ENCODE measurements around the gene ZNF860.
"Not testable (repeated sequence)": the region's sequence is repeated elsewhere in the genome, so short reads cannot be mapped to it uniquely, and the experiment has no call there.

Gene ZNF860

GRCh38 chr3:31979001-31979697 lies 2.4 kb upstream of the ZNF860 start:
- H3K4me3 ChIP-seq (ENCODE audit: low read depth, low read length) = no peak overlapping the region
- TF ChIP-seq POLR2A (IDR thresholded peaks at IDR 0.05; ENCODE audit: extremely low read depth, insufficient read length) (no peak), MYC (IDR thresholded peaks at IDR 0.05; ENCODE audit: low read depth, low read length) (no peak), CTCF (IDR thresholded peaks at IDR 0.05; ENCODE audit: low read depth, low read length) (no peak), MAX (IDR thresholded peaks at IDR 0.05; ENCODE audit: low read depth, low read length) (no peak)
- no peak for DNase-seq (ENCODE audit: low read depth)

GRCh38 chr3:31980530-31981205 lies 882 bp upstream of the ZNF860 start:
- TF ChIP-seq MYC (IDR thresholded peaks at IDR 0.05; ENCODE audit: low read depth, low read length) (no peak), CTCF (IDR thresholded peaks at IDR 0.05; ENCODE audit: low read depth, low read length) (no peak), POLR2A (IDR thresholded peaks at IDR 0.05; ENCODE audit: extremely low read depth, insufficient read length) (no peak), MAX (IDR thresholded peaks at IDR 0.05; ENCODE audit: low read depth, low read length) (no peak)
- no peak overlapping the region for H3K4me3 ChIP-seq (ENCODE audit: low read depth, low read length)
- DNase-seq (ENCODE audit: low read depth) = peak; percentile 50

- DNase-seq (ENCODE audit: low read depth) = no peak
- TF ChIP-seq POLR2A (IDR thresholded peaks at IDR 0.05; ENCODE audit: extremely low read depth, insufficient read length) (no peak), MAX (IDR thresholded peaks at IDR 0.05; ENCODE audit: low read depth, low read length) (no peak), CTCF (IDR thresholded peaks at IDR 0.05; ENCODE audit: low read depth, low read length) (no peak), MYC (IDR thresholded peaks at IDR 0.05; ENCODE audit: low read depth, low read length) (no peak)
- H3K4me3 ChIP-seq (ENCODE audit: low read depth, low read length) = no peak overlapping the region
These were observed 2.8 kb downstream of the ZNF860 start for GRCh38 chr3:31984321-31984720.

GRCh38 chr3:31985831-31986230 lies 4.3 kb downstream of the ZNF860 start:
- no peak overlapping the region for H3K4me3 ChIP-seq (ENCODE audit: low read depth, low read length)
- no peak for DNase-seq (ENCODE audit: low read depth)
- TF ChIP-seq MYC (IDR thresholded peaks at IDR 0.05; ENCODE audit: low read depth, low read length) = no peak

GRCh38 chr3:31988271-31988670 lies 6.7 kb downstream of the ZNF860 start:
- no peak for TF ChIP-seq POLR2A (IDR thresholded peaks at IDR 0.05; ENCODE audit: extremely low read depth, insufficient read length)
- no peak for TF ChIP-seq MAX (IDR thresholded peaks at IDR 0.05; ENCODE audit: low read depth, low read length)
- no peak for TF ChIP-seq CTCF (IDR thresholded peaks at IDR 0.05; ENCODE audit: low read depth, low read length)
- TF ChIP-seq MYC (IDR thresholded peaks at IDR 0.05; ENCODE audit: low read depth, low read length) = no peak
- no peak overlapping the region for H3K4me3 ChIP-seq (ENCODE audit: low read depth, low read length)
- DNase-seq (ENCODE audit: low read depth) = no peak

- H3K4me3 ChIP-seq (ENCODE audit: low read depth, low read length); DNase-seq (ENCODE audit: low read depth): not testable (repeated sequence)
These were observed 11.4 kb downstream of the ZNF860 start for GRCh38 chr3:31992995-31993394.

- H3K4me3 ChIP-seq (ENCODE audit: low read depth, low read length) = no peak overlapping the region
- no peak for DNase-seq (ENCODE audit: low read depth)
- TF ChIP-seq MAX (IDR thresholded peaks at IDR 0.05; ENCODE audit: low read depth, low read length) (no peak), MYC (IDR thresholded peaks at IDR 0.05; ENCODE audit: low read depth, low read length) (no peak), POLR2A (IDR thresholded peaks at IDR 0.05; ENCODE audit: extremely low read depth, insufficient read length) (no peak), CTCF (IDR thresholded peaks at IDR 0.05; ENCODE audit: low read depth, low read length) (no peak)
These were observed 12.3 kb downstream of the ZNF860 start for GRCh38 chr3:31993843-31994242.

- not testable (repeated sequence) for DNase-seq (ENCODE audit: low read depth); H3K4me3 ChIP-seq (ENCODE audit: low read depth, low read length)
These were observed 13.5 kb downstream of the ZNF860 start for GRCh38 chr3:31995026-31995425.
